ENCODE results near the gene HPS1.

Gene HPS1

DNA sequence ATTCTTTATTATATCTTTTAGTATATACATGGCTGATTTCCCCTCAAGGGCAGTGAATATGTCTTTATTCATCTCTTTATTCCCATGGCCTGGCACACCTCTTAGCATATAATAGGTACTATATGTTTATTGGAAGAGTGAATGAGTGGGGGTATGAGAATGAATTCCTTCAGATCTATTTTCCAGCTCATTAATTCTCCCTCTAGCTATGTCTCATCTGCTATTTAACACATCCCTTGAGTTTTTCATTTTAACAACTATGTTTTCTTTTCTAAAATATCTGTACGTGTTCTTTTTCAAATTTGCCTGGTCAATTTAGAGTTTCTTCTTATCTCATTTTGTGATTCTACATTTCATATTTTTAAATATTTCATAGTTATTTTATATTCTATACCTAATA lies 14.4 kb downstream of the HPS1 start:
- TF ChIP-seq GATA2 (IDR thresholded peaks at IDR 0.05; ENCODE audit: low read depth, low read length) (no peak), GATA3 (IDR thresholded peaks at IDR 0.05; ENCODE audit: low read depth, low read length) (no peak)

DNA sequence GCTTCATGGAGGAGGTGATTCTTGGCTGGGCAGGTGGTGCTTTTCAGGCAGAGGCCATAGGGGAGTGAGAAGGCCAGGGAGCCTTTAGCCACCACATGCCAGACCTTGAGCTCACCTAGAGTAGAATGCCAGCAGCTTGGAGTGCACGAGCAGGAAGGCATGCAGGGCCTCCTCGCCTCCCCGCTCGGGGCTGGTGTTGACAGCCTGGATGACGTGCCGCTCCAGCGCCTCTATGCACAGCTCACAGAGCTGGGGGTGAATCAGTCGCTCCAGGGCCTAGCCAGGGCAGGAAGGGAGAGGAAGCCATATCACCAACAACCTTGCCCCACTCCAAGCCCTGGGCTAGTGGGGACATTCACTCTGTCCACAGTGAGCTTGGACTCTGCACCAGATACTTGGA lies 15.7 kb downstream of the HPS1 start:
- TF ChIP-seq GATA2 (IDR thresholded peaks at IDR 0.05; ENCODE audit: low read depth, low read length) (no peak), GATA3 (IDR thresholded peaks at IDR 0.05; ENCODE audit: low read depth, low read length) (no peak)

DNA sequence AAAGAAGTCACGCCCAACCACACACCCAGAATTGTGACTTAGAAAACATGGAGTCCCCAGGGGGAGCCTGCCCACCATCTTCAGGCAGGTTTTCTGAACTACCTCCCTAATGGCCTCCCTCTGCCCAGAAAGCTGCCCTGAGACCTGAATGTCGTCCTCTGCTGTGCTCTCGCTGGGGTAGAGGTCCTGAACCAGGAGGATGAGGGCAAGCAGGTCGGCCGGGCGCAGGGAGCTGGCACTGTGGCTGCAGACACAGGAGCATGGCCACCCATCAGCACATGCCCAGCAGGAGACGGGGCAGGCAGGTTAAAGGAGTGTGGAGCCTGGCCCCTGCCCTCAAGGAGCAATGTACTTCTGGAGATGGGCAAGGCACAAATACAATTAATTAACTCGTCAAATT lies 16.3 kb downstream of the HPS1 start:
- no peak for TF ChIP-seq GATA3 (IDR thresholded peaks at IDR 0.05; ENCODE audit: low read depth, low read length)
- no peak for TF ChIP-seq GATA2 (IDR thresholded peaks at IDR 0.05; ENCODE audit: low read depth, low read length)

DNA sequence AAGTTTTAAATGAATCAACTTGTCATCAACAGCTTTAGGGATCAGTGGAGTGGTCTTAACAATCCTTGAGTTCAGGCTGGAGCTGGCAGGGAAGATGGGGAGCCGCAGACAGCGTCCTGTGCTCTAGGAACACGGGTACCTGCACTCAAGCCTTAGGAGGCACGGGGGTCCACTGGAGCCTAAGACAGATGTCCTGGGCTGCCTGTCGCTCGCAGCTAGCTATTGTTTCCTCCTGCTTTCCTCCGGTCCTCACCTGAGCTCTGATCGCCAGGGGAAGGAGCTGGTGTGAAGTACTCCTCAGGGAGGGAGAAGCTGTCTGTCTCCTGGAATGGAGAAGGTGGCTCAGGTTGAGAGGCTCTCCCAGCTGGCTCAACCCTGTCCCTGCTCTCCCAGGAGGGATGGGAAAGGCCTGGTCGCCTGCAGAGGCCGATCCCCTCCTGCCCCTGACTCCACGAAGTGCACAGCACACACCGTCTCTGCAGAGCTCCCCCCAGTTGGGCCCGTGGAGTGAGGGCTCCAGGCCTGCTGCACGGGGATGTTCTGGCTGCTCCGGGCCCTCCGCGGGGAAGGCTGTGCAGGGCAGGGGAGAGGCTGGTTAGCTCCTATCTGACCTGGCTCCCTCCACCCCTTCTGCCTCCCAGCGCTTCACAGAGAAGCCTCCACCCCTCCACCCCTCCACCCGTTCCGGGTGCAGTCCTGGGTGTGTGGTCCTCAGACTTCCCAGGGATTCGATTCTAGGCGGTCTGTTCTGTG lies 17.2 kb downstream of the HPS1 start:
- TF ChIP-seq GATA3 (IDR thresholded peaks at IDR 0.05; ENCODE audit: low read depth, low read length) (no peak), GATA2 (IDR thresholded peaks at IDR 0.05; ENCODE audit: low read depth, low read length) (no peak)

DNA sequence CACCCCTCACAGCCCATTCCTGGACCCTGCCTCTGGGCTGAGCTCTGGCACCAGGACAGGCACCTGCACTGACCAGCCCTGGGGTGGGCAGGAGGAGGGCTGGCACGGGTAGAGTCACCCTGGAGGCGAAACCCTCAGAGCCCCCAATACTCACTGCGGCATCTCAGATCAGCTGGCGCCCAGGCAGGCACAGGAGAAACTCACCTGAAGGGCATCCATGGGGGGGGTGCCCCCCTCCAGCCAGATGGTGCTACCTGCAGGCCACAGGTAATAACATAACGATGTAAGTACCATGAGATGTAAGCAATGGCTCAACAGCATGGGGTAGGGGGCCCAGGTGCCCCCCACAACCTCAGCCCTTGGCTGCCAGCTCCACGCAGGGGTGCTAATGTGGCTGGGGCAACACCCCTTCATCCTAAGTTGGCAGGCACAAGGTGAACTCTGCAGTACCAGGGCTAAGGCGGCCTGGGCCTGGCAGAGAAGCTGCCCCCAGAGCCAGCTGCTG lies 19.7 kb downstream of the HPS1 start:
- no peak for TF ChIP-seq GATA2 (IDR thresholded peaks at IDR 0.05; ENCODE audit: low read depth, low read length)
- no peak for TF ChIP-seq GATA3 (IDR thresholded peaks at IDR 0.05; ENCODE audit: low read depth, low read length)

DNA sequence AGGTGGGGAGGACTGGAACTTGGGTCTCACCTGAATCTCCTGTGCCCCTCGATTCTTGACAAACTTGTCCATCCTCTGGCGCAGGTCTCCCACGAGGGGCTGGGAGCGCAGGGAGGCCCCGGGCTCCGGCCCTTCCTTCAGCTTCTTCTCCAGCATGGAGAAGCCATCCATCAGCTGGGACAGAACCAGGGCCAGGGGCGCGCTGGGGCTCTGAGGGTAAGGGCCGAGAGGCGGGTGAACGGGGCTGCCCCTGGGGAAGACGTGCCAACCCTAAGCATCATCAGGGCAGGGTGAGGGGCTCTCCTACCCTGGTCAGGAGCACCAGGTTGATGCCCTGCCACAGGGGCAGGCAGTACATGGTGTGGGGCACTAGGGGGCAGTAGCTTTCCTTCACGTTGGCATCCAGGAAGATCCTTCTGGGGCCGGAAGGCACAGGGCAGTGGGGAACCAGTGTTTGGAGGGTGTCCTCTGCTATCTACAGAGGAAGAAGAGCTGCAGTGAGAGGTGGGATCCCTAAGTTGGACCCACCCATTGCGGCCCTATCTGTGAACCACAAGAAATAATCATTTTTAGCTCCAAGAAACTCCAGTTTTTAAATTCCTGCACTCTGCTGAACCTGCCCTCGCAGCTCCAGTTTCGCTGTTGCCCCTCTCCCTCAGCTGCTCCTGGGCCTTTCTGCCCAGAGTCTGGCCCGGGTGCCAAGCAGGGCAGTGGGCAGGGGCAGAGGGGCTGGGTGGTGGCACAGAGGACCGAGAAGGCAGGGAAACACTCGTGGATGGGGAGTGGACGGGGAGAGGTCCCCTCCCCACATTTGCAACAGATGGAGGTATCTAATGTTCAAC lies 21.0 kb downstream of the HPS1 start:
- TF ChIP-seq GATA3 (IDR thresholded peaks at IDR 0.05; ENCODE audit: low read depth, low read length) = no peak
- TF ChIP-seq GATA2 (IDR thresholded peaks at IDR 0.05; ENCODE audit: low read depth, low read length) = no peak

DNA sequence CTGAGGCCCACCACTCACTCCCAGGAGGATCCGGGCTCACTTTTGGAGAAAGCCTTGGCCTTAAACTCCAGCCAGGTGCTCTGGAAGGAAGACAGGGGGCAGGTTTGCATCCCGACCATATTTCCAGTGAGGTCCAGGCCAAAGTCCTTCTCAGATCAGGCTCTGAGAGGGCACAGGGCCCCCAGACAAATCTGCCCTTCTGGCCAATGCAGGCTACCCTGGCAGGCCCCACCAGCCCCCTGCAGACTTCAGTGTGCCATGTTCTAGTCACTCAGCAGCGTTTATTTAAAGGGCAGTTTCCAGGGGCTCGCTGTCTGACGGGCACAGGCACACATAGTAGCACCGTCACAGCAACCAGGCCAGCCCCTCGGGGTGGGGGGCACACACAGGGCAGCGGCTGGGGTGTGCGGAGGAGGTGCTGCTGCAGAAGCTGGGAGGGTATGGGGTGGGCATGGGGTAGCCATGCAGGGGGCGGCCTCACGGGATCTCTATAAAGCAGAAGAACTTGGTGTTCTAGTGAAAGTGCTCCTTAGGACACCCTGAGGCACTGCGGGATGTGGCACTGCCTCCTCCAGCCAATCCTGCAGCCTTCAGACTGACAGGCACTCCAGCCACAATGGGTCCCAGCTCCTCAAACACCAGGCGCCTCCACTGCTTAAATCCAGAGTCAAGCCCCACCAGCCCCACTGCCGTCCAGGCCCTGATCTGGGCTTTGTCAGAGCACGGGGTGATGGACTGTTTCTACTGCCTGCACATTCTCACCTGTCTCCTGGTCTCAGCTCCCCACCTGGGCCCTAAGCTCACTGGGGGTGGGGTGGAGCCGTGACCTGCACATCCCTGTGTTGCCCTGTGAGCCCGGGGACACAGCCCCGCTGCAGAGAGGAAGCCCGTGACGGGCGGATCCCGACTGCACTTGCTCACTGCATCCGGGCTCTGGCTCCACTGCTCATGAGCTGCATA lies 22.2 kb downstream of the HPS1 start:
- no peak for TF ChIP-seq GATA3 (IDR thresholded peaks at IDR 0.05; ENCODE audit: low read depth, low read length)
- no peak for TF ChIP-seq GATA2 (IDR thresholded peaks at IDR 0.05; ENCODE audit: low read depth, low read length)

DNA sequence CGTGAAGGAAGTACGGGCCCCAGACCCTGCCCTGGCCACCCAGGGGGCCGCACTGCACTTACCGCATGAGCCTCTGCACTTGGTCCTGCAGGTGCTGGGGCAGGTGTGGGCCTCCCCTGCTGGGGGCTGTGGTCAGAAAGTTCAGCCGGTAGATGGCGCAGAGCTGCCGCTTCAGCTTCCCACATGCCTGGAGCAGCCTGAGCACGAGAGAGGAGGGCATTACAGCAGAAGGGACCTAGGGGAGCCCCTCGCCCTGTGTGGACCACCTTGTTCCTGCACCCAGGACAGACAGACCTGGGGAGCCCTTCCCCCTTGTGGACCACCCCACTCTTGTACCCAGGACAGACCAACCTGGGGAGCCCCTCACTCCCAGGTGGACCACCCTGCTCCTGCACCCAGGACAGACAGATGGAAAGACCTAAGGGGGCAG lies 23.0 kb downstream of the HPS1 start:
- TF ChIP-seq GATA3 (IDR thresholded peaks at IDR 0.05; ENCODE audit: low read depth, low read length) (no peak), GATA2 (IDR thresholded peaks at IDR 0.05; ENCODE audit: low read depth, low read length) (no peak)

DNA sequence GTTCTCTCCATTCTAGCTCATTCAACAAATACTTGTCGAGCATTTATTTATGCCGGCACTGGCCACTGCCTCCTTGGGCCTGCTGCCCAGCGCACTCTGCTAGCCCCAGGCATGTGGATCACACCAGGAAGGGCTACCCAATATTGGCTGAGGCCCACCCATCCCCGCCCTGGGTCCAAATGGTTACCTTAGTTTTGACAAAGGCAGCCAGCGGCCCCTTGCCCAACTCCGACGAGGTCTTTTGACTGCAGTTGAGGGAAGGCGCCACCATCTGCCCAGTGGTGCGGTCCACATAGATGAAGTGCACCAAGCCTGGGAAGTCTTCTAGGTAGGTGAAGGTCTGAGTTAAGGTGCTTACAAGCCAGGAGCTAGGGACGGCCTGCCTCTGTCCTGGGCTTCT lies 24.6 kb downstream of the HPS1 start:
- TF ChIP-seq GATA3 (IDR thresholded peaks at IDR 0.05; ENCODE audit: low read depth, low read length) (no peak), GATA2 (IDR thresholded peaks at IDR 0.05; ENCODE audit: low read depth, low read length) (no peak)

DNA sequence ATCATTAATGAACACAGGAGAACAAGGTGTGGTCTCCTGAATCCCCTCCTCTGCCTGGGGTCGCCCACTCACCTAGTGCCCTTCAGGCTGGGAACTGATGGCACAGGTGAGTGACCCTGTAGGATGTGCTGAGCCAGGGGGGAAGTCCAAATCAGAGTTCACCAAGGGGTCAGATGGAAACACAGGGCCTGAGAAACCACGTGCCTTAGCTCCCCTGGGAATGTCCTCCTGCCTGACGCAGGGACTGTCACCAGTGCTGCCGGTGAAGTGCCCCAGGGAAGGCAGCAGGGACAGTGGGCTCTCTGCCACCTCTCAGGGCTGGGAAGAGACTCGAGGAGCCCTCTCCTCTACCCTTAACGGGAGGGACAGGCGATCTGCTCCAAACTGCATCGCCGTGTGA lies 25.9 kb downstream of the HPS1 start:
- TF ChIP-seq GATA3 (IDR thresholded peaks at IDR 0.05; ENCODE audit: low read depth, low read length) (no peak), GATA2 (IDR thresholded peaks at IDR 0.05; ENCODE audit: low read depth, low read length) (no peak)

DNA sequence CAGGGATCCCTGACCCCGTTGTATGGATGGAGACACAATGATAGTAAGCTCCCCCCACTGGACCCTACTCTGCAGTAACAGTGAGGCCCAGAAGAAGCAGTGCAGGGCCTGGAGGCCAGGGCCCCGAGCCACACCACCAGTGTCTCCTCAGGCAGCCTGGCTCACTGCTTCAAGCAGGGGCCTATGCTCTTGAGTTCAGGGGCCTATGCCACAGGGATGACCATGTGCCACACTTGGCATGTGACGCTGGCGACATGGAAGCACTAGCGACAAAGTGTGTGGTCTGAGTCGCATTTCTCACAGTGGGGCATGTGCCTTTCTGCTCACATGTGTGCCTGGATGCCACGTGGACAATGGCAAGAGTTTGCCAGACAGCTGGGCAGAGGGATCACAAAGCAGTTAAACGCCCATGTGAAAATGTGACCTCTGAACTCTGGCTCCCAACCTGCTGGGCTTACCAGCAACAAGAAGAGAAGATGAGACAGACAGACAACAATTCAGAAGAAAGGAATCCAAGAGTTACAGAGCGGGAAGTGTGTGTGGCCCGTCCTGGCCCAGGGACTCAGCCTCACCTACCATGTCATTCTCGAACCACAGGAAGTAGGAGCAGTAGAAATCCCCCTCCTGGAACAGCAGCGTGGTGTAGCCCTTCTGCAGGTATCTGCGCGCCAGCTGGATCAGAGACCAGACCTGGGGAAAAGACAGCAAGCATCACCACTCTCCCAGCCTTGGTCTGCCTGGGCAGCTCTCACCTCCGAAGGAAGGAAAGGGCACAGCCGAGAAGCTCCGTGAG lies 27.1 kb downstream of the HPS1 start:
- TF ChIP-seq GATA3 (IDR thresholded peaks at IDR 0.05; ENCODE audit: low read depth, low read length) = no peak
- TF ChIP-seq GATA2 (IDR thresholded peaks at IDR 0.05; ENCODE audit: low read depth, low read length) = no peak

DNA sequence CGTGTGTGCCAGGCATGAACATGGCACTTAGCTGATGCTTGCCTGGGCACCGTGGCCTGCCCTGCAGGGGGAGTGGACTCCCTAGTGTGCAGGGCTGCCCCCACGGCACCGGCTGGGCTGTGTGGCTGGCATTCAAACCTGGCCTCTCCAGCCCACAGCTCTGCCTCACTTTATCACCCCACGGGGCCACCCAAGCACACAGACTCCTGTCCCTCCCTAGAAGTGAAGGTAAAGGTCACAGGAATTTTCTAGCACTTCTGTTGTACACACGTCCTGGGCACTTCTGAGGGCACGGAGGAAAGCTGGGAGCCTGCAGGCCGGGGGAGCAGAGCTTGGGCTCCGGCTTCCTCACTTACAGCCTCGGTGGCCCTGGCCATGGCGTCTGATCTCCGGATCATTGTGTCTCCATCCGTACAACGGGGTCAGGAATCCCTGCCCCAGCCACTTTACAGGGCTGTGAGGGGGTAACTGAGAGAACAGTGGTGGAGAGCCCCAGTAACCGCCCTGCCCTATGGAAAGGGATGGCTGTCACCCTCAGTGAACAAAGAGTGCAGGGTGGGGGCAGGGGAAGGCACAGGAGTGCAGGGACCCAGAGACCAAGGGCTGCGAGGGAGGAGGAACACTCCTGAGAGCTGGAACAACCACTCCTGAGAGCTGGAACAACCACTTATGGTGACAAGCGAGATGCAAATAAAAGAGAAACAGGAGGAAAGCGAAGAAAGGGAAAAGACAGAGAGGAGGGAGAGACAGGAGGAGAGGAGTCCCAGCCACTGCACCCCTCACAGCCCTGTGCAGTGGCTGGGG lies 27.9 kb downstream of the HPS1 start:
- TF ChIP-seq GATA2 (IDR thresholded peaks at IDR 0.05; ENCODE audit: low read depth, low read length) = no peak
- no peak for TF ChIP-seq GATA3 (IDR thresholded peaks at IDR 0.05; ENCODE audit: low read depth, low read length)
